ENCODE data around the gene CDH4.

CDH4 gene

DNA sequence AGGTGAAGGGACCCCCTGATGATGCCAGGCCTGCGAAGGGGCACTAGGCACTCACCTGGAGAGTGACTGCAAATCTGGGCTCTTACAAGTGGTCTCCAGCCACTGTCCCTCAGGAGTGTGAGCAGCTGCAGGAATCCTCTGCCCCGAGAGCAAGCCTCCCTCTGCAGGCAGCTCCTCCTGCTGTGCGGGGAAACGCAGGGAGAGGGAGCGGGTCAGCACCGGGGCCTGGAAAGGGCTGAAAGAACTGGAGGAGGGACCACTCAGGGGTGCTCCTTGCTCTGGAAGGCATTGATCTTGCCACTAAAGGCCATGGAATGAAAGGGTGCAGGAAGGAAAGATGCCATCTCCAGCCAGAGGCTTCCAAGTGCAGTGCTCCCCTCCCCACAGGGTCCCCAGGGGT is 168.0 kb downstream of the CDH4 start:
- Histone ChIP-seq H3K79me1 (ENCODE audit: low read length) (no peaks in the 10 kb centered on the region), H3K4ac (ENCODE audit: low read depth, low read length) (no peak overlapping the region), H3K4me1 (ENCODE audit: control insufficient read depth, low read depth, low read length) (no peaks in the 10 kb centered on the region), H2AK5ac (ENCODE audit: low read length) (no peak overlapping the region), H3K4me2 (ENCODE audit: low read length) (no peak overlapping the region), H3K9ac (ENCODE audit: low read length) (no peak overlapping the region), H3K23ac (ENCODE audit: low read length) (no peak overlapping the region), H3K36me3 (ENCODE audit: control insufficient read depth, insufficient read depth, low read length) (no peaks in the 10 kb centered on the region), H4K8ac (ENCODE audit: low read depth, low read length) (no peak overlapping the region), H3K27me3 (ENCODE audit: insufficient read depth, low read length, poor library complexity) (no peaks in the 10 kb centered on the region), H3K4me3 (ENCODE audit: low read length) (no peak overlapping the region), H3K79me2 (ENCODE audit: control insufficient read depth, insufficient read depth, low read length) (no peaks in the 10 kb centered on the region), H4K5ac (ENCODE audit: low read length) (no peak overlapping the region), H2BK15ac (replicated peaks; ENCODE audit: low read depth) (no peak overlapping the region), H2BK5ac (ENCODE audit: low read length) (no peak overlapping the region), H3K27ac (ENCODE audit: low read depth, low read length) (no peak overlapping the region), H2BK120ac (ENCODE audit: low read depth, low read length) (no peak overlapping the region), H3K18ac (ENCODE audit: low read length) (no peak overlapping the region), H3K56ac (ENCODE audit: low read length) (no peak overlapping the region)
- WGBS (ENCODE audit: extremely low coverage, insufficient coverage, low lambda C conversion rate), result no CpG with 5 or more reads among the region's 6 CpGs
- DNase-seq, result no peak

DNA sequence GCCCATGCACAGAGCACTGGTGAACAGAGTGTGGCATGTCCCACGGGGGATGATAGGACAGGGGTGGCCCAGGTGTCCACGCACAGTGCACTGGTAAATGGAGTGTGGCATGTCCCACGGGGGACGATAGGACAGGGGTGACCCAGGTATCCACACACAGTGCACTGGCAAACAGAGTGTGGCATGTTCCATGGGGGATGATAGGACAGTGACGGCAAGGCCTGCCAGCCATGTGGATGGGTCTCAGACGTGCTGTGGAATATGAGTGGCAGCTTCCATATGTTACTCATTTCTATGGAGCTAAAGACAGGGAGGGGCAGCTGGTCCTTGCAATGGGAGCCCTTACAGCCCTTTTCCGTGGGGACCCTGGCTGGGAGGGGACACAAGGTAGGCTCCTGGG is 168.7 kb downstream of the CDH4 start:
- Histone ChIP-seq H2BK5ac (ENCODE audit: low read length) (no peak overlapping the region), H4K5ac (ENCODE audit: low read length) (no peak overlapping the region), H2AK5ac (ENCODE audit: low read length) (no peak overlapping the region), H3K4me2 (ENCODE audit: low read length) (no peak overlapping the region), H3K79me2 (ENCODE audit: control insufficient read depth, insufficient read depth, low read length) (no peaks in the 10 kb centered on the region), H3K9ac (ENCODE audit: low read length) (no peak overlapping the region), H2BK120ac (ENCODE audit: low read depth, low read length) (no peak overlapping the region), H2BK15ac (replicated peaks; ENCODE audit: low read depth) (no peak overlapping the region), H3K18ac (ENCODE audit: low read length) (no peak overlapping the region), H4K8ac (ENCODE audit: low read depth, low read length) (no peak overlapping the region), H3K79me1 (ENCODE audit: low read length) (no peaks in the 10 kb centered on the region), H3K4ac (ENCODE audit: low read depth, low read length) (no peak overlapping the region), H3K4me1 (ENCODE audit: control insufficient read depth, low read depth, low read length) (no peaks in the 10 kb centered on the region), H3K23ac (ENCODE audit: low read length) (no peak overlapping the region), H3K56ac (ENCODE audit: low read length) (no peak overlapping the region), H3K27ac (ENCODE audit: low read depth, low read length) (no peak overlapping the region), H3K36me3 (ENCODE audit: control insufficient read depth, insufficient read depth, low read length) (no peaks in the 10 kb centered on the region), H3K4me3 (ENCODE audit: low read length) (no peak overlapping the region), H3K27me3 (ENCODE audit: insufficient read depth, low read length, poor library complexity) (no peaks in the 10 kb centered on the region)
- WGBS (ENCODE audit: extremely low coverage, insufficient coverage, low lambda C conversion rate), result no CpG with 5 or more reads among the region's 7 CpGs
- DNase-seq, result no peak

DNA sequence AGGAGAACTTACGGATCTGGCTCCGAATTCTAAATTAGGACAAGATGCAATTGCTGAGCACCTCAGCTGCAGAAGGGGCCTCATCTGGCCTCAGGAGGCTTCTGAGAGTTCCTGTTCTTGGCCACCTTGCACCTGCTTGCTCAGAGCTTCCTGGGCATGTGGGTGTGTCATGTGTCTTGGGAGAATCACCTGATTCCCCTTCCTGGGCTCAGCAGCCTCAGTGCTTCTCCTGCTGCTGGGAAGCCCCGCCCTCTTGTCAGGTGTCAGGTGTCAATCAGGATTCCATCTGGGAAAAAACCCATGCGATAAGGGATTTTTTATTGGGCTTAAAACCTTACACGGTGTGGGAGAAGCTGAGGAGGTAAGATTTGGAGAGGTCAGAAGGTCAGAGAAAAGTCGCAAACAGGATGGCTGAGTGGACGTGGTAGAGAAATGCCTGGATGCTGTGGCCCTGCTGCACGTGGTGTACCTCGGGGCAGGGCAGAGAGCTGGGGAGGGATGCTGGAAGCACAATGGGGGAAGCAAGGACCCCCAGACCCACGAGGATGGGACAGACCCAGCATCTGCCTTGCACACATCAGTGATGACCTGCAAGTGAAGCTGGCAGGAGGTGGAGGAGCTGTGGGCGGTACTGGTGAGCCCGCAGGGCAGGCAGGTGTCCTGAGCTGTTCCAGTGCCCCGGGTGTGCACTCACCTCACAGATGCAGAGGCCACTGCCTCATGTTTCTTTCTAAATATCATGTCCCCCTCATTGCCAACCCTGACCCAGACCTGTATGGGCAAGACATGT is 170.8 kb downstream of the CDH4 start:
- Histone ChIP-seq H2BK5ac (ENCODE audit: low read length) (no peak overlapping the region), H3K79me1 (ENCODE audit: low read length) (no peaks in the 10 kb centered on the region), H3K18ac (ENCODE audit: low read length) (no peak overlapping the region), H4K5ac (ENCODE audit: low read length) (no peak overlapping the region), H3K23ac (ENCODE audit: low read length) (no peak overlapping the region), H3K56ac (ENCODE audit: low read length) (no peak overlapping the region), H3K4me2 (ENCODE audit: low read length) (no peak overlapping the region), H3K4ac (ENCODE audit: low read depth, low read length) (no peak overlapping the region), H4K8ac (ENCODE audit: low read depth, low read length) (no peak overlapping the region), H2BK120ac (ENCODE audit: low read depth, low read length) (no peak overlapping the region), H3K4me1 (ENCODE audit: control insufficient read depth, low read depth, low read length) (no peaks in the 10 kb centered on the region), H3K27me3 (ENCODE audit: insufficient read depth, low read length, poor library complexity) (no peaks in the 10 kb centered on the region), H3K27ac (ENCODE audit: low read depth, low read length) (no peak overlapping the region), H2BK15ac (replicated peaks; ENCODE audit: low read depth) (no peak overlapping the region), H3K9ac (ENCODE audit: low read length) (no peak overlapping the region), H3K4me3 (ENCODE audit: low read length) (no peak overlapping the region), H3K79me2 (ENCODE audit: control insufficient read depth, insufficient read depth, low read length) (no peaks in the 10 kb centered on the region), H3K36me3 (ENCODE audit: control insufficient read depth, insufficient read depth, low read length) (no peaks in the 10 kb centered on the region), H2AK5ac (ENCODE audit: low read length) (no peak overlapping the region)
- no CpG with 5 or more reads among the region's 13 CpGs for WGBS (ENCODE audit: extremely low coverage, insufficient coverage, low lambda C conversion rate)
- DNase-seq, result peak; percentile 49

DNA sequence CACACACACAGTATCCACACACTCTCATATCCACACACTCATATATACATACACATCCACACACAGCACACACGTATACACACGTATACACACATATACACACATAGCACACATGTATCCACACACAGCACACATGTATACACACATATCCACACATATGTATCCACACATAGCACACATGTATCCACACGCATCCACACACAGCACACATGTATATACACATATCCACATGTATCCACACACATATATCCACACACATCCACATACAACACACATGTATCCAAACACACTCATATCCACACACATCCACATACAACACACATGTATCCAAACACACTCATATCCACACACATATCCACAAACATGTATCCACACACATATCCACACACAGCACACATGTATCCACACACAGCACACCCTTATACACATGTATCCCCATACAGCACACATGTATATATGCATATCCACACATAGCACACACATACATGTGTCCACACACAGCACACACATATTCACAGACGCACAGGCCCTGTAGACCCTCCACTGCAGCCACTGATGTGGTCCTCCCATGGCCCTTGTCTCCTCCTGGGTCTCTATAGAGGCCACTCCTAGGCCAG is 172.1 kb downstream of the CDH4 start:
- Histone ChIP-seq H3K56ac (ENCODE audit: low read length) (no peak overlapping the region), H3K18ac (ENCODE audit: low read length) (no peak overlapping the region), H3K4ac (ENCODE audit: low read depth, low read length) (no peak overlapping the region), H2BK120ac (ENCODE audit: low read depth, low read length) (no peak overlapping the region), H3K79me1 (ENCODE audit: low read length) (no peaks in the 10 kb centered on the region), H3K4me3 (ENCODE audit: low read length) (no peak overlapping the region), H3K4me1 (ENCODE audit: control insufficient read depth, low read depth, low read length) (no peaks in the 10 kb centered on the region), H2AK5ac (ENCODE audit: low read length) (no peak overlapping the region), H3K27ac (ENCODE audit: low read depth, low read length) (no peak overlapping the region), H3K9ac (ENCODE audit: low read length) (no peak overlapping the region), H2BK5ac (ENCODE audit: low read length) (no peak overlapping the region), H4K8ac (ENCODE audit: low read depth, low read length) (no peak overlapping the region), H2BK15ac (replicated peaks; ENCODE audit: low read depth) (no peak overlapping the region), H3K79me2 (ENCODE audit: control insufficient read depth, insufficient read depth, low read length) (no peaks in the 10 kb centered on the region), H3K23ac (ENCODE audit: low read length) (no peak overlapping the region), H3K36me3 (ENCODE audit: control insufficient read depth, insufficient read depth, low read length) (no peaks in the 10 kb centered on the region), H3K4me2 (ENCODE audit: low read length) (no peak overlapping the region), H4K5ac (ENCODE audit: low read length) (no peak overlapping the region), H3K27me3 (ENCODE audit: insufficient read depth, low read length, poor library complexity) (no peaks in the 10 kb centered on the region)
- no peak for DNase-seq
- WGBS (ENCODE audit: extremely low coverage, insufficient coverage, low lambda C conversion rate), result 100% methylated on average over 2 of the region's 4 CpGs

DNA sequence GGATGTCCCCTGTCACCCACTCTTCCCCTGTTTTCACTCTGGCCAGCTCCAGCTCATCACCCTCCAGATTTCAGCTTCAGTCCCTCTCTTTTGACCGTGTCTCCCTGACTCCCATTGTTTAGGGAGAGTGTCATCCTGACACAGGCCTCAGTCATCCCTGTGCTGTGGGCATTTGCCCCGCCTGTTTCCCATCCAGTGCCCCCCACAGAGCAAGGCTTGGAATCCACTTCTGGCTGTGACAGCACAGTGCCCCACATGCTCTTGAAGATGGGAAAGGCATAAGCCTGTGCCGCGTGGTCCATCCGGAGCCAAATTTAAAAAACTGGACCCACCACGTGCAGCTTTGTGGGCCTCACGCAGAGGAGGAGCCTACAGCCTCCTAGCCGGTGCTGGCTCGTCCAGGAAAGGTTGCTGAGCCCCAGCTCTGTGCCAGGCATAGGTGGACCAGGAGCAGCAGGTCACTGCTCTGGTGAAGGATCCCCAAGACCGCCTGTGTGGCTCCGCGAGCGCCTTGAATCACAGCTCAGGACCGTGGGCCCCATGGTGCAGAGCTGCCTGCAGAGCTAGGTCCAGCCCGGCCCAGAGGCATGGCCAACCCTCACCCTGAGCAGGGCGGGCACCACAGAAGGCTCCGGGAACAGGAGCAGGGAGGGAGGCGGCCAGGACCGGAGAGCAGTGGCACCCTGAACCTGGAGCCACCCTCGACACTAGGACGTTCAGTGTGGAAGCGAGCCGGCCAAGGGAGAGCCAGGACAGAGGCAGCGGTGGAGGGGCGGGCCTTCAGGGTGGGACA is 172.8 kb downstream of the CDH4 start:
- Histone ChIP-seq H3K27ac (ENCODE audit: low read depth, low read length) (no peak overlapping the region), H3K4ac (ENCODE audit: low read depth, low read length) (no peak overlapping the region), H3K4me3 (ENCODE audit: low read length) (no peak overlapping the region), H2BK15ac (replicated peaks; ENCODE audit: low read depth) (no peak overlapping the region), H3K79me2 (ENCODE audit: control insufficient read depth, insufficient read depth, low read length) (no peaks in the 10 kb centered on the region), H4K5ac (ENCODE audit: low read length) (no peak overlapping the region), H3K79me1 (ENCODE audit: low read length) (no peaks in the 10 kb centered on the region), H3K4me1 (ENCODE audit: control insufficient read depth, low read depth, low read length) (peaks cover 2% of the 10 kb centered on the region), H4K8ac (ENCODE audit: low read depth, low read length) (no peak overlapping the region), H3K36me3 (ENCODE audit: control insufficient read depth, insufficient read depth, low read length) (no peaks in the 10 kb centered on the region), H3K23ac (ENCODE audit: low read length) (no peak overlapping the region), H2AK5ac (ENCODE audit: low read length) (no peak overlapping the region), H3K4me2 (ENCODE audit: low read length) (no peak overlapping the region), H2BK5ac (ENCODE audit: low read length) (no peak overlapping the region), H3K9ac (ENCODE audit: low read length) (no peak overlapping the region), H3K56ac (ENCODE audit: low read length) (no peak overlapping the region), H2BK120ac (ENCODE audit: low read depth, low read length) (no peak overlapping the region), H3K18ac (ENCODE audit: low read length) (no peak overlapping the region), H3K27me3 (ENCODE audit: insufficient read depth, low read length, poor library complexity) (no peaks in the 10 kb centered on the region)
- DNase-seq, result no peak
- WGBS (ENCODE audit: extremely low coverage, insufficient coverage, low lambda C conversion rate), result no CpG with 5 or more reads among the region's 25 CpGs

Data from mesendoderm (in vitro differentiated cells).